GF-D8 (cell line): ENCODE measurements around the gene IL1RAP.
A peak's percentile ranks its signal among the peaks of the same experiment; 100 is the strongest.

Source experiments
- DNase-seq: peaks from one replicate; lab custom pipeline; 2025; lab: John Stamatoyannopoulos, UW

IL1RAP gene

DNA sequence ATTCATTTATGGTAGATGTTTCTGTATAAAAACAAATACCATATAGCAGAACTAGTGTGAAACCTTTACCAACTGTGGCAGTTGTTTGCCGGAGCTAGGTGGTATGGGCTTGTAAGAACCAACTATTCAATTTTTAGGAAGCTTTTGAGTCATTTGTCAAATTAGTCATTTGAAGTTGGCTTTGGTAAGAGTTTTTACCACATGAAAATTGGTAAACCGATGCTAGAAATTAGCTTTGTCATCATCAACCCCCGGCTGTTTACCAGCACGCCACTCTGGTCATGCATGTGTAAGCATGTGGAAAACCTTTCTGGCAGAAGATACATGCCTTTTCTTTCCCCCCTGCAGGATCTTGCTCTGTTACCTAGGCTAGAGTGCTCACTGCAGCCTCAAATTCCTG is 63.3 kb downstream of the IL1RAP start:
- no peak for DNase-seq

DNA sequence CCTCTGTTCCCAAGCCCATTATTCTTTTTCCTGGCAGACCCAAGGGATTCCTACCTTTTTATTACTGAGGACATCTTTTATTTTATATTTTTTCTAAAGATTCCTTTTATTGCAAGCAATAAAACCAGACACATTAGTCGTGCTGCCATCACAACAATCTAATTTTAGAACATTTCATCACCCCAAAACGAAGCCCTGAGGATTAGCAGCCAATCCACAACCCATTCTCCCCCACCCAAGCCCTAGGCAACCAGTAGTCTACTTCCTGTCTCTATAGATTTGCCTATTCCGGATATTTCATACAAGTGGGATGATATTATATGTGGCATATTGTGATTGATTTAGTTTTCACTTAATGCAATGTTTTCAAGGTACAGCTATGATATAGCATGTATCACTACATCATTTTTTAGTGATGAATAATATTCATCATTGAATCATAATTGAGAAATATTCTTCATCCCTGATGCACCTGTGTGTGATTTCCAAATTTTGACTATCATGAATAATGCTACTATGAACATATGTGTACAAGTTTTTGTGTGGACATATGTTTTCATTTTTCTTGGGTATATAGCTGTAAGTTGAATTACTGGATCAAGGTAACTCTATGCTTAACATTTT is 65.7 kb downstream of the IL1RAP start:
- DNase-seq, result no peak

DNA sequence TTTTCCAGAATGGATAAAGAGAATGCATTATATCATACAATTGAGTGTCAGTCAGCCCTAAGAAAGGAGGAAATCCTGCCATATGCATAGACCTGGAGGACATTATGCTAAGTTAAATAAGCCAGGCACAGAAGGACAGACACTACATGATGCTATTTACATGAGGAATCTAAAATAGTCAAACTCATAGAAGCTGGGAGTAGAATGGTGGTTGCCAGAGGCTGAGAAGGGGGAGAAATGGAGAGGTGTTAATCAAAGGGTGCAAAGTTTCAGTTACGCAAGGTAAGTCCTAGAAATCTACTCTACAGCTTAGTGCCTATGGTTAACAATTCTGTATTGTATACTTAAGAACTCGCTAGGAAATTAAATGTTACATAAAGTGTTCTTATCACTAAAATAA is 66.5 kb downstream of the IL1RAP start:
- DNase-seq, result no peak

DNA sequence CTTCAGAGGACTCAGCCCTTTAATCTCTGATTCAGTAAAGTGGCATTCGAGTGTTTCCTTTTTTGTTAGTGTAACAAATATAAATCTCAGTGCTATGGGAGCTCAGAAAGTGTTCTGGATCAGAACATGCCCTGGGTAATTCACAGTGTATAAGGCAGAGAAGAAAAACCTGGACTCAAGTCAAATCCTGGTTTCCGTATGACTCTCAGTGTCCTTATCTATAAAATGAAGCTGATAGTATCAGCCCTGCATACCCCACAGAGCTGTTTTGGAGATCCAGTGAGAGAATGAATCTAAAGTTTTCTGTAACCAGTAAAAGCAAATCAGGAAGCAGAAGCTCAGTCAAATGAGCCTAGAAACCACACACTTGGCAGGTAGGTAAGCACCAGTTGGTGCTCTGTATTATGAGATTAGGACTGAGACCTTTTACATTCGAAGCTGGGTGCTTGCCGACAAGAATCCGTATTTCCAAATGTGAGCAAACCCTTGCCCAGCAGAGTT is 67.2 kb downstream of the IL1RAP start:
- DNase-seq, result peak; percentile 74

DNA sequence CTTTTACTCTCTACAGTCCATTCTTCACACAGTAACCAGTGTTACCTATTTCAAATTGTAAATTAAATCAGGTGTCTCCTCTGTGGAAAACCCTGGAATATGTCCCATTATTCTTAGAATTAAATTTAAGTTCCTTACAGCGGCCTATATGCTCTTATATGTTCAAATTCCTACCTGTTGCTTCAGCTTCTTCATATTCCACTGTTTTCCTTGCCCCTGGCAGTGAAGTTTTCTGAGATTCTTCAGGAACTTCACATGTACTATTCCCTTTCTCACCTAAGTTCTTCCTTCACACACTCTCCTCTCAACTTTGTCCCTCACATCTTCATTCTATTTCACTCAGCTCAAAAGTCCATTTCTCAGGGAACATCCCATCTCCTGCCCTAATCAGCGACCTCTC is 68.8 kb downstream of the IL1RAP start:
- DNase-seq, result no peak

DNA sequence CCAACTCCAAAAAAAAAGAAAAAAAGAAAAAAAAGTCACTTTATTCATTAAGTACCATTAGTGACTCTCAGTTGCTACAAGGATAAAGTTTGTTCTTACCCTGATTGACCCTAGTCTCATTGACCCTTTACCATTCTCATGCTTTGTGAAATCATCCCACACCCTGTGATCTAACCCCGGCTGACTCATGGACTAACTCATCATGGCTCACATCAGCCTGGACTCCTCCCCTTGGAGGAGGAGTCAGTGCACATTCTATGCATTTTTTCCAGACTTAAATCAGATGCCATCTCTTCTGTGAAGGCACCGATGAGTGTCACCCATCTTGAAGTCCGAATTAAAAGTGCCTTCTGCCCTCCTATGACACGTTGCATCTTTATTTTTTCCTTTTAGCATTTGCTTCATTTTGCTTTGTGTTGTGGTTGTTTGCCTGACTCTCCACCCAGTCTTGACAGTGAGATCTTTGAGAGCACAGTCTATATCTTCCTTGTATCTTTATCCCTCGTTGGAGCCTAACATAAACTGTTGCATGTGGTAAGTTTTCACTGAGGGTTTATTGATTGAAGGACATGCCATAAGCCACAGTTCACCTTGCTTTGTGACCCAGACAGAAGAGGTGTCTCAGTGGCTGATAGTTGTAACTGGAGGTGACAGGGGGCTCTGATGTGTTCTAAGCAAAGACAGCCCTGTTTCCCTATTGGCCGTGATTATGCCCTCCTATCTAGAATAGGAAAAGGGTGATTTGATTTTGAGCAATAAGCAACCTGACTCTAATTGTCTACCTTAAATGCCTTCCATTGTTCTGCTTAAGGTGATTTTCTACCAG is 72.1 kb downstream of the IL1RAP start:
- DNase-seq, result no peak

DNA sequence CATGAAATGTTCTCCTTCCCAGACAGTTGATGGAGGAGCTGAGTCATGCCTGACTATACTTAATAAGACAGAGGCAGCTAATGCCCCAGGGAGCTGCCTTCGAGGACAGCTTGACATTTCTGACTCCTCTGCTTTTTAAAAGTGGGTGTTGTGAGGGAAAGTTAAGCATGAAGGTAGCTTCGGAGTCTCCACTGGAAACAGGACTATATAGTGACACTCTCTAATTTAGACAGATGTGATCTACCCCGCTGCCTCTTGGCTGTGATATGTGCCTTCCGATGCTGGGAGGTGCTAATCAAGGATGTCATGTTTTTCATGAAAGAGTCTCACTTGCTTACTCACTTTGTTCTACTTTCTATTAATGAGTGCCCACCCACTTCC is 72.7 kb downstream of the IL1RAP start:
- no peak for DNase-seq

DNA sequence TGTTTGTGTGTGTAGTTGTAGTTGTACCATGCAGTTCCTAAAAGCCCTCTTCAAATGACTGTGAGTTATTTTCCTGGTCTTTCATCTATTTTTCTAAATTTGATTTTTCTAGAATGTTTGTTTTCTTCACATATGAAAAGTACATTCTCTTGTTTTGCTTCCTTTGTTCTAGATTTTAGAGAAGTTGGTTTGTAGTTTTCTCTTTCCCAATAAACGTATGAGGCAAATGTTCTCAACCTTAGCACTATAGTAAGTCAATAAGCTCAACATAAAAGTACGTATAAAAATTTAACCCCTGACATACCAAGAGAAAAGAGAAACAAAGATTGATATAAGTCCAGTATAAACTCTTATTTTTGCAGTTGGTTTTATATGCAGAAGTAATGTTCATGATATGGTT is 74.7 kb downstream of the IL1RAP start:
- no peak for DNase-seq

DNA sequence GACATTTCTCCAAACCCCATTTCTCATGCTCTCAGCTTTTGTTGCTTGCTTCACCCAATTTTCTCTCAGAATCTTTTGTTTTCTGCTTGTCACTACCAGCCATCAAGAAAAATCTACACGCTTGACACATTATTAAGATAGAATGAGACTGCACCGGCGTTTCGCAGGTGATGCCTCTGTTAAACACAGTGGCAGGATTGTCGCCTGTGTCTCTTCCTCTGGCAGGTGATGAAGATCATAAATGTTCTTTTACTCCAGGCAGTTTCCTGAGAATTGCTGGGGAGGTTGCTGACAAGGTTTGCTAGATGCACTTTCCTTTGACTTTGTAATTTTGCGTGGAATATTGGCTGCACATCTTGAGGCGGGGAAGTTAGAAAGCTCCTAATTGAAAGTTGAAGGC is 75.4 kb downstream of the IL1RAP start:
- DNase-seq, result no peak

DNA sequence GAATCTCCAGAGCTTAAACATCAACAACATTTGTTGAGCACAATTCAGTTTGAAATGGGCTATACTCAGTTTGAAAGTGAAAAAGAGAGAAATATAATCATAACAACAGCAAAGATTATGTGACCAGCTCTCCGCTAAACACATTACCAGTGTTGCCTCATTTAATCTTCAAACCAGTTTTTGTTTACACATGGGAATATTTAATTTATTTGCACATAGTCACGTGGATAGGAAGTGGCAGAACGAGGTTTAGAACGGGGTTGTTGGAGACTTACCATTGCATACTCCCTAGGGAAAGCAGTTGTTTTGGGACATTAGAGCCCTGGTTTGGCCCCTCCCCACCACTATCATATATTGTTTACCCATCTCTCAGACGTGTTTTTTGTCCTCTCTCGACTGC is 77.2 kb downstream of the IL1RAP start:
- DNase-seq, result no peak

DNA sequence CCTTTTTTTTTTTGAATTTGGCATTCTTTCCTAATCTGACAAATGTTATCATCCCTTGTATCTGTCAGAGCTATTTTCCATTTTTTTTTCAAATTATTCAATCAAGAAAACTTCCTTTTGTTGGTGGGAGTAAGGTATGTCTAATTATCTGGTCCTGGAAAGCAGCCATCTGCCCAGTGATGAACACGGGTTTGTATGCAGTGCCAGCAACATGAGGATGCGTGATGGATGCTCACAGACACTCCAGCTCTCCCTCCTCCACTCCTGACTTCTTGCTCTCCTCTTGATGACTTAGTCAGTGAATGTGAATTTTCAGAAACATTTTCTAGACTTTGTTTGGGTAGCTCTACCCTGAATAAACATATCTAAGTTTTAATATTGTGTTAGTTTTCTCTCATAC is 79.2 kb downstream of the IL1RAP start:
- no peak for DNase-seq

DNA sequence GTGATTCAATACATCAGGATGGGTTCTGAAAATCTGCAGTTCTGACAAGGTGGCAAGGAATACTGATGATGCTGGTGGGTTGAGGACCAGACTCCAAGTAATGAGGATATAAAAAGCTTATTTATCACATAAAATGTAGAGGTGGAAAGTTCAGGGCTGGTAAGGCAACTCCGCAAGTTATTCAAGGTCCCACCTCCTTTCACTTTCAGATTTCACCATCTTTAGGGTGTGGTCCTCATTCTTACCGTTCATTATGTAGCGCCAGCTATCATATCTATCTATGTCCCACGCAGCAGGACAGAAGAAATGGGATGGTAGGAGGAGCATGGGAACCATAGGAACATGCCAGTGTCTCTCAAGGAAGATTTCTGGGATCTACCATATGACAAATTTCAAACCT is 80.3 kb downstream of the IL1RAP start:
- DNase-seq, result no peak

DNA sequence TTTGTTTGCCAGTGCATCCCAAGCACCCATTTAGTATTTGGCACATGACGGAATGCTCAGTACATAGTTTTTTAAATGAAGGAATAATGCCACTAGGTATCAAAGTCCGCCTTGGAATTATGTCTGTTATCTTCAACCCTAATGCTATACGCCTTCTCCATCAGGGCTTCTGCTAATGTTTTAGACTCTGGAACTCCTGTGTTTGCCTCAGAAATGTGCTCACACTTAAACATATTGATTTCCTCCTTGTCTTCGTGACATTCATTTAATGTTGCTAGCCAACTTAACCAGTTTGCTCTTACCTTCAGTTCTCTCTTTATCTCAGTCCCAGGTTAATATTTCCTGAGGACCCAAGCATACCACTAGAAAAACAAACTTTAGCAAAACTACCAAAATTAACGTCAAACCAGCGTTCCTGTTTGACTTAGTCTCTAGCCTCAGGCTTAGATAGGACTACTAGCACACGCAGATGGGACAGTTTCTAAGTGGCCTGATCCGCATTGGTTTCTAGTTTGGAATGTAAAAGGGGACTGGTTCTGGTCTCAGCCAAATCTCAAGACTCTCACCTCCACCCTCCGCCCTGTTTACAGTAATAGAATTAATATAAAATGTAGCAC is 81.4 kb downstream of the IL1RAP start:
- no peak for DNase-seq

DNA sequence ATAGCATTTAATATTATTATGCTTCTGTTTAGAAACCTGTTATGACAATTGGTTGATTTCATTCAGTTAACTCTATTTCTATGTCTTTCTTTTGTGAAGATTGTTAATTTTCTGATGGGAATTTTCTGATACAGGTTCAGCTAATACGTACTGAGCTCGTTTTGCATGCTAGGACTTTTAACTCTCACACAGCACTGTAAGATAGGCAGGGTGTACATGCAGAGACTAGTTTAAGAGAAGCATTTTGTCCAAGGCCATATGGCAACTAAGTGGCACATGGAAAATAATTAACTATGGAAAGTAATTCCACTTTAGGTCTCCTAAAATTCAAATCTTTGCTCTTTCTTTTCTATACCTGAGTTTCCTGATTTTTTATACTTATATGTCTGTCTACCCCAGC is 81.9 kb downstream of the IL1RAP start:
- DNase-seq, result no peak

DNA sequence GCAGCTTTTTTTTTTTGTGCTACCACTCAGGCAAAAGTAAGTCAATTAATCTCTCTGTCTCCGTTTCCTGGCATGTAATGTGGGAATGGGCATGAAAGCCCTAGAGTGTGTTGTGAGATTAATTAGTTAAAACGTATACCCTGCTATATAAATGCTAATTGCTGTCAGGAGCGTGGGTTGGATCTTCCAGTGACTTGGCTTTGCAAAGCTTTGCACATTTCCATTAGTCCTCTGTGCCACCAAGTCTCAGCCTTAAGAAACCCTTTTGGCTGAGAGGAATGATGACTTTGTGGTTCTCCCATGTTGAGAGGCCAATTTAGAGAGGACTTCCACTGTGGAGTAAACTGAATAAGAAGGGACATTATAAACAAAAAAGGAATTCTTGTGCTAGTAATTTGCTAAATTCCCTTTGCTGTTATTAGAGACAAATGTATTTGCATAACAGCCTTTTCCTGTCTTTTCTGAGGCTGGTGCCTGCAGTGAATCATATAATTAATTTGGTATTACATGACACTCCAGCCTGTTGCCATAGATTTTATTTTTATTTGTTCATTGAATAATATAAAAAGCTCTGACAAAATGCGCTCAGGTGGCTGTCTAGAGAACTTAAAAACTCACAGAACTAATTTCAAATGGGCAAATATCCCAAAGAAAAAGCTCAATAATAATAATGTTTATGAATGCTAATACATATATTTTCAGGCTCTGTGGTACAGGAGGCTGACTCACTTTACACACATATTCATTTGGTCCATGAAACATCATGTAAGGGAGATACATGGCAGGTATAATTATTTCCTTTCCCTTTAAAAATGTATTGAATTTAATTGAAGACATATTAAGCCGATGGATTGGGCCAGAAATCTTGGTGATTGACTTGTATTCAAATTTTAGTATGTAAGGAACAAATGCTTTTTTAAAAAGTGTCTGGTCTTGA is 82.7 kb downstream of the IL1RAP start:
- DNase-seq, result no peak

DNA sequence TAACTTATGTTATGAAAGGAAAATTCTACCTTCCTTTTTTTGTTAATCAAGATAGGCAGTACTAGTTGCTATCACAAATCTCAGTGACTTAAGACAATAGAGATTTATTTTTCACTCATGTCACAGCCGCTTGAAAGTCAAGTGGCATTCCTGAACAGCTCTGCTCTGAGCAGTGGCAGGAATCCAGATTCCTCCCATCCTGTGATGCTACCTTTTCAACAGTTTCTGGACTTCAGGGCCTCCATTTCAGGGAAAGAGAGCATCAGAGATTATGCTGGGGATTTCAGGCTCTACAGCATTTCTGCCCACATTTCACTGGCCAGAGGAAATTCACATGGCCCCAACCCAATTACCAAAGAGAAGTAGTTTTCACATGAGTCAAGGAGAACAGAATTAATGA is 83.4 kb downstream of the IL1RAP start:
- DNase-seq, result no peak

DNA sequence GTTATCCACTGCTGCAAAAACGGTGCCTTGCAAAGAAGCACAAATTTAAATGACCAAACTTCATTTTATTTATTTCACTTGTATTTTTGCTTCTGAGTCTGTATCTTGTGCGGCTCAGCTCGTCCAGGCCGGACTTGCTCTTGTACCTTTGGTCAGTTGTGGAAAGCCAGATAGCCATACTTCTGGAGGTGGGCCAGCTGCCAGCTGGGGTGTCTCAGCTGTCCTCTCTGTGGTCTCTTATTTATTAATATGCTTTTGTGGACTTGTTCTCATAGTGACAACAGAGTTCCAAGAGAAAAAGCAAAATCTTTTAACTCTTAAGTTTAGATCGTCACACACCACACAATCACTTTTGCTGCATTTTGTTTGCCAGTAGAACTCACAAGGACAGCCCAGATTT is 87.7 kb downstream of the IL1RAP start:
- DNase-seq, result no peak

DNA sequence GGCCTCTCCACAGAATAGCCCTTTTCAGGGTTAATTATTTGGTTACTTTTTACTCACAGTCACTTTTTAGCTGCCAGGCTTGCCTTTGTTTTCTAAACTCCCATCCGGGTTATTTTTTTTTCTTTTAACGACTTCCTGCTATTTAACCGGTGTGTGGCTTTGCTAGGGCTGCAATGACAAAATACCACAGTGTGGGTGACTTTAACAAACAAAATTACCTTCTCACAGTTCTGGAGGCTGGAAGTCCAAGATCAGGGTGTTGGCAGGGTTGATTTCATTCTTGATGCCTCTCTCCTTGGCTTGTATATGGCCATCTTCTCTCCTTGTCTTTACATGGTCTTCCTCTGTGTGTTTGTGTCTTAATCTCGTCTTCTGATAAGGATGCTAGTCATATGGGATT is 91.5 kb downstream of the IL1RAP start:
- DNase-seq, result peak; percentile 30

DNA sequence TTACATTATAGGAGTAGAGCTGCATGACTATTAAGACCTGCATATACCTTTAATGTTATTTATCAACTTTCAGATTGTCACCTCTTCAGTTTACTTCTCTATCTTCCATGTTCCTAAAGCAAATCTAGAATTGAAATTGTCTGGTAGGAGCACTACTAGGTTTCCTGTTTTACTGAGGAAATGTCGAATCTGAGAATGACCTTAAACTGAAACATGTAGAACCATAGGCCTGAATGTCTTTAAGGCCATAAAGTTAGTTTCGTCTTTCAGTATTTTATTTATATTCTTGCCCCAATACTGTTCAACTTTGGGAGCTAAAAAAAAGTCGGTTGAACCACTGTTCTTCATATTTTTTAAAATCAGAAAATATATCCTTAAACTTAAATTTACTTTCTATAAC is 92.7 kb downstream of the IL1RAP start:
- DNase-seq, result no peak

DNA sequence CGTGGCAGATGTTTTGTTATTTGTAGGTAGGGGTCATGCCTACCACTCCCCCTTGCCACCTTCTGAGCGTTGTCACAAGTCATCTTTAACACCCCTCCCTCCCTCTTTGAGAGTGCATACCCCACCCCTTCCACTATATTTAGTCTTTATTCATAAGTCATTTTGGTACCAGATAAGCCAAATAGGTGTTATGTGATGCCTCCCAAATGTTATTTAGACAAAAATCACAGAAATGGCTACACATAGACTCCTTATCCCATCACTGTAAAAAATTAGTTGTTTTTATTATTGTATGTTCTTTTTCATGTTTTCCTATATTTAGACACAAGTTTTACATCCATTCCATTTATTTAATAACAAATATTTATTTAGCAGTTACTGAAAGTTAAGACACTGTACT is 93.1 kb downstream of the IL1RAP start:
- no peak for DNase-seq

DNA sequence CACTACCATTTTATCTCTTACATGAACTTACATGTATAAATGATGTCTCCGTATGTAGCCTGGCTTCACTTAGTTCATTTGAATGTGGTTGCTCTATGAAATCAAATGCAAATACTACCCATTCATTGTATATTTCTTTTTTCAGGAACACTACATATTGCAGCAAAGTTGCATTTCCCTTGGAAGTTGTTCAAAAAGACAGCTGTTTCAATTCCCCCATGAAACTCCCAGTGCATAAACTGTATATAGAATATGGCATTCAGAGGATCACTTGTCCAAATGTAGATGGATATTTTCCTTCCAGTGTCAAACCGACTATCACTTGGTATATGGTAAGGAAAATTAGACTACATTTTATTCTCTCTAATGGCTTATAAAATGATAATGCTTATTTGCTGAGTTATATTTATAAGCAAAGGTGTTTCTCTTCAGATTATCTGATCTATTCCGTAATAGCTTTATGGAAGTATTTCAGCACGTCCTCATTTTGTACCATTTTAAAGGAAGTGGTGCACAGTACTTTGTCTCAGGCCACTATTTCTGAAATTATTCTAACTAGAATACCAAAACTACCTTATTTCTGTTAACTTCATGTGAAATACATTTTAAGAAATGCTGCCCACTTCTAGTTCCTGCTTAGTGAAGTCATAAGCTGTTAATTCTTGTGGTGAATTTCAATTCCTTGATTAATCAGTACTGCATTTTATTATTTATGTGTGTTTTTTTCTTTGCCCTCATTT is 95.1 kb downstream of the IL1RAP start:
- DNase-seq, result no peak
